HL-60 (cell line): Measurements from ENCODE around the gene FBXW7.

Experiments
- GABPA ChIP-seq: IDR thresholded peaks from 2 replicates; pipeline ENCODE4 v1.6.1; 2012; ENCODE audit warnings: low read depth
- REST ChIP-seq: IDR thresholded peaks from 2 replicates; pipeline ENCODE4 v1.6.1; 2012; ENCODE audit warnings: low read depth; ENCODE audit not compliant: insufficient replicate concordance

DNA sequence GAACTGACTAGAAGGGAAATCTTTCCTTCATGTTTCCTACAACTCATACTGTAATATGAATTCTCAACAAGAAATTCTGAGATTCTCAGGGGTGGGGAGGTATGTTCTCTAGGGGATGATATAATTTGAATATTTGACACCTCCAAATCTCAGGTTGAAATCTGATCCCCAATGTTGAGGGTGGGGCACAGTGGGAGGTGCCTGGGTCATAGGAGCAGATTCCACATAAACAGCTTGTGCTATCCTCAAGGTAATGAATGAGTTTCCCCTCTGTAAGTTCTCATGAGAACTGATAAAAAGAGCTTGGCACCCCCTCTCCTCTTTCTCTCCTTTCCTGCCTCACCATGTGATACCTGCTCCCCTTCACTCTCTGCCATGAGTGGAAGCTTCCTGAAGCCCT is 21.5 kb downstream of the FBXW7 start:
- no peak for TF ChIP-seq GABPA
- no peak for TF ChIP-seq REST
